K562 (cell line): ENCODE data around the gene PMPCB. TPM values are rescaled to one million over a fixed set of nuclear protein-coding genes. Genes with fewer than 3 reads are reported as not detected.

Source experiments
- BRF1 ChIP-seq: IDR thresholded peaks from 3 replicates; pipeline ENCODE4 v1.6.1; 2011; ENCODE audit warnings: borderline replicate concordance, mild to moderate bottlenecking; ENCODE audit not compliant: insufficient read length; ENCODE audit errors: extremely low read depth
- EGR1 ChIP-seq: fragments of 450-650 bp; conservative IDR thresholded peaks from 2 replicates; pipeline ENCODE4 v1.6.1; 2017; ENCODE audit warnings: mild to moderate bottlenecking
- FOS ChIP-seq: IDR thresholded peaks from 3 replicates; pipeline ENCODE4 v1.6.1; 2011; ENCODE audit not compliant: insufficient read length; ENCODE audit errors: extremely low read depth
- HDAC1 ChIP-seq, 2 experiments: fragments of 450-650 bp; IDR thresholded peaks; 2 replicates each; pipeline ENCODE4 v1.6.1; 2016 to 2017; ENCODE audit warnings: inconsistent platforms in 1 of 2, mild to moderate bottlenecking in 1 of 2, moderate library complexity in 1 of 2
- HMGN3 ChIP-seq: IDR thresholded peaks from 2 replicates; pipeline ENCODE4 v1.6.1; 2011; ENCODE audit warnings: borderline replicate concordance, low read depth, mild to moderate bottlenecking, mixed read lengths, low read length; ENCODE audit not compliant: insufficient read length; ENCODE audit errors: extremely low read depth
- HNRNPLL ChIP-seq: fragments of 200-400 bp; formaldehyde crosslinking; IDR thresholded peaks from 2 replicates; pipeline ENCODE4 v1.6.1; 2017; ENCODE audit warnings: low read length, low read depth, mild to moderate bottlenecking; ENCODE audit not compliant: poor library complexity, severe bottlenecking
- ID3 ChIP-seq, 2 experiments: fragments of 250-450 bp in 1 of 2; fragments of 450-650 bp in 1 of 2; sonication (Bioruptor Pico) in 1 of 2; IDR thresholded peaks; 2 replicates each; pipeline versions ENCODE4 v1.6.1 to v1.8.0; 2016 to 2021; ENCODE audit warnings: mild to moderate bottlenecking in 2 of 2, moderate library complexity in 2 of 2, missing compliant biosample characterization in 1 of 2, missing genetic modification characterization in 1 of 2
- LEF1 ChIP-seq: fragments of 450-650 bp; IDR thresholded peaks from 2 replicates; pipeline ENCODE4 v1.6.1; 2016; ENCODE audit warnings: mild to moderate bottlenecking
- MTA1 ChIP-seq: fragments of 450-650 bp; IDR thresholded peaks from 2 replicates; pipeline ENCODE4 v1.6.1; 2017; ENCODE audit warnings: borderline replicate concordance
- NBN ChIP-seq: fragments of 450-650 bp; IDR thresholded peaks from 2 replicates; pipeline ENCODE4 v1.6.1; 2016; ENCODE audit warnings: low read depth, mild to moderate bottlenecking
- NR0B1 ChIP-seq: fragments of 450-650 bp; IDR thresholded peaks from one replicate; pipeline ENCODE4 v1.6.1; 2018; ENCODE audit warnings: mild to moderate bottlenecking, moderate library complexity; ENCODE audit not compliant: partially characterized antibody
- NUFIP1 ChIP-seq: fragments of 450-650 bp; IDR thresholded peaks from 2 replicates; pipeline ENCODE4 v1.6.1; 2018; ENCODE audit not compliant: partially characterized antibody
- POLR2B ChIP-seq: fragments of 450-650 bp; IDR thresholded peaks from 2 replicates; pipeline ENCODE4 v1.6.1; 2018; ENCODE audit warnings: low read depth; ENCODE audit not compliant: partially characterized antibody
- POU5F1 ChIP-seq: fragments of 150-350 bp; IDR thresholded peaks from 2 replicates; pipeline ENCODE4 v1.6.1; 2014; ENCODE audit warnings: borderline replicate concordance, low read length, low read depth, mild to moderate bottlenecking; ENCODE audit not compliant: partially characterized antibody
- PPARD ChIP-seq: fragments of 250-450 bp; sonication (Bioruptor Pico); IDR thresholded peaks from 2 replicates; pipeline ENCODE4 v1.8.0; 2022; ENCODE audit warnings: inconsistent platforms, mild to moderate bottlenecking, moderate library complexity
- RFX7 ChIP-seq: fragments of 250-450 bp; sonication (Bioruptor Pico); IDR thresholded peaks from 2 replicates; pipeline ENCODE4 v1.5.1; 2021; ENCODE audit warnings: mild to moderate bottlenecking
- TSC22D4 ChIP-seq: fragments of 450-650 bp; IDR thresholded peaks from 2 replicates; pipeline ENCODE4 v1.6.1; 2016; ENCODE audit warnings: missing genetic modification characterization, missing biosample characterization, control low read depth
- ZC3H4 ChIP-seq: sonication (generic); formaldehyde crosslinking; IDR thresholded peaks from 2 replicates; pipeline ENCODE4 v1.9.0; 2021; ENCODE audit warnings: missing genetic modification reagents, borderline replicate concordance
- ZFP91 ChIP-seq: sonication (generic); formaldehyde crosslinking; IDR thresholded peaks from 2 replicates; pipeline ENCODE4 v1.8.0; 2022; ENCODE audit warnings: mild to moderate bottlenecking, missing genetic modification reagents
- ZFX ChIP-seq: sonication (generic); formaldehyde crosslinking; IDR thresholded peaks from 2 replicates; pipeline ENCODE4 v1.8.0; 2022; ENCODE audit warnings: mild to moderate bottlenecking, missing genetic modification reagents, moderate library complexity
- ZNF444 ChIP-seq: fragments of 250-450 bp; sonication (Bioruptor Pico); IDR thresholded peaks from 2 replicates; pipeline ENCODE4 v1.4.0; 2020; ENCODE audit warnings: mild to moderate bottlenecking, moderate library complexity
- ZNF778 ChIP-seq: fragments of 450-650 bp; formaldehyde crosslinking; IDR thresholded peaks from 2 replicates; pipeline ENCODE4 v1.4.0; 2020; ENCODE audit warnings: mild to moderate bottlenecking, moderate library complexity
- polyA plus RNA-seq, 8 experiments: library from polyadenylated mRNA; depleted of rRNA in 4 of 8; stranded (reverse) in 5 of 8; unstranded in 3 of 8; fragments of >200 nt; fragmentation: Nextera tagmentation in 2 of 8; fragmentation: Illumina TruSeq in 1 of 8; extraction: Ambion mirVana in 2 of 8; extraction: Trizol in 1 of 8; gene quantifications; 2 replicates each; pipeline versions ENCODE4 v1.2.1 to v1.2.3, GENCODE V29; 2011 to 2014; ENCODE audit warnings: inconsistent platforms in 1 of 8, missing spikeins in 1 of 8
- total RNA-seq, 7 experiments: library from RNA; depleted of rRNA in 6 of 7; stranded (reverse); fragments of >200 nt in 6 of 7; fragmentation: Illumina TruSeq in 2 of 7; extraction: Trizol in 2 of 7; gene quantifications; 2 replicates each; pipeline versions ENCODE4 v1.2.1 to v1.2.3, GENCODE V29; 2011 to 2021; ENCODE audit warnings: low replicate concordance in 1 of 7
- TF ChIP-seq, protein P1 (sequence below): fragments of 250-450 bp; sonication (Bioruptor Pico); IDR thresholded peaks from 2 replicates; pipeline ENCODE4 v1.4.0; 2020

PMPCB gene
- total and polyA plus RNA-seq, 9 of the 15 experiments (the other 6 are each of a cell fraction or from before 2014, with no cell fraction given), result 61.2 to 209 (median 105) TPM

GRCh38 chr7:103296901-103297836 lies at the start of gene PMPCB (continued):
- TF ChIP-seq TSC22D4 (tag), result no peak
- TF ChIP-seq NUFIP1, result no peak
- peak in 1 of 2 experiments; percentile 83; a peak in 2 of 4 replicates for TF ChIP-seq HDAC1 (IDR thresholded peaks at IDR 0.05)
- peak; percentile 97 for TF ChIP-seq ZFX
- TF ChIP-seq MTA1, result no peak
- TF ChIP-seq RFX7 (CRISPR knock-in tag), result no peak
- TF ChIP-seq, protein P1, sequence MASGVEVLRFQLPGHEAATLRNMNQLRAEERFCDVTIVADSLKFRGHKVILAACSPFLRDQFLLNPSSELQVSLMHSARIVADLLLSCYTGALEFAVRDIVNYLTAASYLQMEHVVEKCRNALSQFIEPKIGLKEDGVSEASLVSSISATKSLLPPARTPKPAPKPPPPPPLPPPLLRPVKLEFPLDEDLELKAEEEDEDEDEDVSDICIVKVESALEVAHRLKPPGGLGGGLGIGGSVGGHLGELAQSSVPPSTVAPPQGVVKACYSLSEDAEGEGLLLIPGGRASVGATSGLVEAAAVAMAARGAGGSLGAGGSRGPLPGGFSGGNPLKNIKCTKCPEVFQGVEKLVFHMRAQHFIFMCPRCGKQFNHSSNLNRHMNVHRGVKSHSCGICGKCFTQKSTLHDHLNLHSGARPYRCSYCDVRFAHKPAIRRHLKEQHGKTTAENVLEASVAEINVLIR, result no peak
- no peak for TF ChIP-seq ZC3H4 (CRISPR knock-in tag)
- no peak for TF ChIP-seq BRF1
- TF ChIP-seq EGR1, result no peak
- peak; percentile 30 for TF ChIP-seq HMGN3
- peak; percentile 12; the same call in 1 of the 2 replicates for TF ChIP-seq LEF1
- TF ChIP-seq NR0B1, result no peak
- no peak for TF ChIP-seq POU5F1
- no peak for TF ChIP-seq PPARD (CRISPR knock-in tag)
- TF ChIP-seq FOS, result no peak
- peak; percentile 56 for TF ChIP-seq HNRNPLL
- no peak for TF ChIP-seq ZFP91 (CRISPR knock-in tag)
- peak; percentile 86 for TF ChIP-seq POLR2B
- no peak for TF ChIP-seq ZNF444
- TF ChIP-seq NBN, result peak; percentile 38; the same call in 1 of the 2 replicates
- TF ChIP-seq ID3 (CRISPR knock-in tag; IDR thresholded peaks at IDR 0.05), result no peak
- TF ChIP-seq ID3 (tag; IDR thresholded peaks at IDR 0.05), result peak; percentile 67
- TF ChIP-seq ZNF778, result no peak
